Stimulated activated CD8-positive, alpha-beta memory T cell treated with anti-CD3 and anti-CD28 coated beads, Interleukin-4, amount 100 ng/mL, for 24 hours (primary cell): ENCODE measurements around the gene GRK3.
"Not testable (repeated sequence)": the region's sequence is repeated elsewhere in the genome, so short reads cannot be mapped to it uniquely, and the experiment has no call there.

Experiments used
- DNase-seq: peaks from one replicate; pipeline ENCODE4 v3.0.0-alpha.2; 2020; ENCODE audit warnings: low read depth

The GRK3 gene

GRCh38 chr22:25551396-25551795 lies 13.1 kb upstream of the GRK3 start:
- DNase-seq, result no peak

GRCh38 chr22:25552405-25552804 lies 12.1 kb upstream of the GRK3 start:
- DNase-seq, result not testable (repeated sequence)

GRCh38 chr22:25553131-25553530 lies 11.3 kb upstream of the GRK3 start:
- no peak for DNase-seq

GRCh38 chr22:25554238-25554671 lies 10.2 kb upstream of the GRK3 start:
- DNase-seq, result no peak

DNA sequence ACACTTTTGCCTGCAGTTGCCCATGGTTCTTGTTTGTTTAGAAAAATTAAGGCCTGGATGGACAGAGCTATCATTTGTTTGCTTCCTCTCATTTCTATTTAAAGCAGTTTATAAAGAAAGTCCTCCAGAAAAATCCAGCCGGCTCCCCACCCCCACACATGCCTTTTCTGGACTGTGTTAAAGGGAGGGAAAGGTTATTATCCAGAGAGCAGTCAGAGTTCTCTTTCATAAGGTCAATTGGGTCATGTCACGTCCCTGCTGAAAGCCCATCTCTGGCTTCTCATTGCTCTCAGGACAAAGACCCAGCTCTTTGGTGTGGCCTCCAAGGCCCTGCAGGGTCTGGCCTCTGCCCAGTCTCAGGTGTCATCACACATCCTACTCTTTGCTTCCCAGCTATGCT lies 9.8 kb upstream of the GRK3 start:
- no peak for DNase-seq

DNA sequence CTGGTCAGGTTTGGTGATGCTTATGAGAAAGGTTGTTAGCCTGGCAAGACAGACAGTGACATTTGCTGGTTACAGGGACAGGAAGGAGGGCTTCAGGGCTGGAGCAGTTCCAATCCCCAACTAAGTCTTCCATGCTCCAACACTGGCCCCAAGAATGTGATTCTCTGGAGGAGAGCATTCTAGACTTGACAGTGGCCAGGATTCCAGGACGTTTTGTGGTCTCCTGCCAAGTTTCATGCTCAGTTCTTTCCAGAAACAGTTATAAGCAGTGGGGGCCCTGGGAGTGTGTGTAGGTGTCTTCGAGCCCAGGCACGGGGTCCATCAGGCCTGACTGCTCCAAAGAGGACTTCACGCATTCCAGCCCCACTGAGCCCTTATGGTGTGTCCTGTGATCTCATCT lies 8.9 kb upstream of the GRK3 start:
- DNase-seq, result no peak

DNA sequence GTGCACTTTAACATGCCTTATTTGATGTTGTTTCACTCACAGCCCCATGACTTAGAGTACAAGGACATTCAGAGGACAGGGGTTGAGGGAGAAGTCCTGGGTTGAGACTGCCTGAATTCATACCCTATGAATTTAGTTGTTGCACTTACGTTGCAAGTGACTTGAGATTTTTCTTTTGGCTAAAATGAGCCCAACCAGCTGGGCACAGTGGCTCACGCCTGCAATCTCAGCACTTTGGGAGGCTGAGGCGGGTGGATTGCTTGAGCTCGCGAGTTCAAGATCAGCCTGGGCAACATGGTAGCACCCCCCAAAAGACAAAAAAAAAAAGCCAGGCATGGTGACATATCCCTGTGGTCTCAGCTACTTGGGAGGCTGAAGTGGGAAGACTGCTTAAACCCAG lies 7.3 kb upstream of the GRK3 start:
- DNase-seq, result no peak

DNA sequence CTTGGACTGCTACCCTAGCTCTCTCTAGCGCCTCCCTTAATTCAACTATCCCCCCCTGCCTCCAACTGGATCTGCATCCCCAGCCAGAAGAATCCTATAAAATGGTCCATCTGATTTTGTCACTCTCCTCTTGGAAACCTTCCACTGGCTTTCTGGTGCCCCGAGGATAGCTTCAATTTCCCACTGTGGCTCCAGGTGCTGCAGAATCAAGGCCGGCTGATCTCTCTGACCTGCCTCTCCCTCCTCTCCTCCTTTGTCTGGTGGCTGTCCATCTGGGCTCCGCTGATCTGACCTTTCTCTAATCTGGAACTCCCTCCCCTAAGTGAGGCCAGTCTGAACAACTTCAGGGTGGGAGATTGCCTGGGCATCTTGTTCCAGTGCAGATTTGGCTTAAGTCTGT lies 6.1 kb upstream of the GRK3 start:
- no peak for DNase-seq

DNA sequence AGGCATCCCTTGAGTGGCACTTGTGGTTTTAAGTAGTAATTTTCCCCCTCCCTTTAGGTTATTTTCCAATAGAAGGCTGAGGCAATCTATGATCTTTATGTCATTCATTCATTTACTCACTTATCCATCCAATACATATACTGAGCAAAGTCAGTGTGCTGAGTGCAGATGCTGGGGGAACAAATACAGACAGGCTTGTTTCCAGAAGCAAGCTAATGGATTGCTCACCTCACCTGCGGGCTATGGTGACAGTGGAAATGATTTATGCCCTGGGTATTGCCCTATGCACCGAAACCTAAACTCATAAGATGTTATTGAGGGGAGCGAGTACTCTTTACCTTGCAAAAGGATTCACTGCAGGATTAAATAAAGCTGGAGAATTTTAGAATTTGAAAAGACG lies 4.6 kb upstream of the GRK3 start:
- DNase-seq, result not testable (repeated sequence)

GRCh38 chr22:25561182-25561581 lies 3.3 kb upstream of the GRK3 start:
- not testable (repeated sequence) for DNase-seq

GRCh38 chr22:25561927-25562326 lies 2.5 kb upstream of the GRK3 start:
- not testable (repeated sequence) for DNase-seq

- DNase-seq, result not testable (repeated sequence)
These were observed 1.3 kb upstream of the GRK3 start for GRCh38 chr22:25562966-25563760.

DNA sequence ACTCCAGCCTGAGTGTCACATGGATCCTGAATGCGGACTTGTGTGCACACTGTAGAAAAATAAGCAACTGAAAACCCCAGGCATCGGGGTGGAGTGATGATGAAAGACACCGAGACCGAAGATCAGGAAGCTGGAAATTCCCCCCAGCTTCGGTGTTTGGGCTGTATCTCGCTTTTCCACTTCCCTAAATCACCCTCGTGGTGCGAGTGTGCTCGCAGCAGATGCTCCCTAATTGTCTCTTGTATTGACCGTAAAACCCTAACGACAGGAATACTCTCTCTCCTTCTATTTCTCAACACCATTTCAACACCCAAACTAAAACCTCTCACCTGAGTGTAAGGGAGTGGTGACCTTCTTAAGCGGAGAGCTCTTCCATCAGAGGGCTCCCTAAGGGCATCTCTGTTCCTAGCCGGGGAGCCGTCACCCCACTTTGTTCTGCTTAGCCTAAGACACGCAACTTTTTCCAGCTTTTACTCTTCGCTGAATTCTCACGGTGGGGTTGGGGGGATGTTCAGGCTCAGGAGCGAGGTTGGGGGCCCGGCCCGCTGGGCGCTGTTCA lies 635 bp upstream of the GRK3 start:
- peak; percentile 2 for DNase-seq

DNA sequence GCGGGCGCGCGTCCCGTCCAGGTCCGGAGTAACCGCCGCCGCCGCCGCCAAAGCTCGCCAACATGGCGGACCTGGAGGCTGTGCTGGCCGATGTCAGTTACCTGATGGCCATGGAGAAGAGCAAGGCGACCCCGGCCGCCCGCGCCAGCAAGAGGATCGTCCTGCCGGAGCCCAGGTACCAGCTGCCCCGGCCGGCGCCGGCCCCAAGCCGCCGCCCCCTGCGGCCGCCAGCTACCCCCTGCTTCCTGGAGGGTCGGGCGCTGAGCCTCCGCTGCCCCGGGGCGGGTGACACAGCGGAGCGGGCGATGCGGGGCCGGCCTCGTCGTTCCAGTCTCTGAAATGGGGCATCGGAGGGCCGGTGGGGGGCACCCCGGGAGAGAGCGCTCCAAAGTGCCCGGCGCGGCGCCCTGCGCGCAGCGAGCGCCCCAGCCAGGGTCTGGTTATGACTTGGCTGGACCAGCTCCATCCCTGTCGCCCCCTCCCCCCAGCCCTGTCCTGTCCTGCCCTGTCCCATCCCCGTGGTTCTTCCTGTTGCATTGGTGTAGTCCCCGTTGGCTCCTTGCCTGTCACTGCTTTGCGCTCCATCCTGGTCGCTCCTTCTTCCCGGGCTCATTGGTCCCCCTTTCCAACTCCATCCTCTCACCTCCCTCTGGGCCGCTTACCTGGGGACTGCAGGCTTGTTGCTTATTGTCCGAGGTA lies 653 bp downstream of the GRK3 start:
- peak; percentile 1 for DNase-seq

DNA sequence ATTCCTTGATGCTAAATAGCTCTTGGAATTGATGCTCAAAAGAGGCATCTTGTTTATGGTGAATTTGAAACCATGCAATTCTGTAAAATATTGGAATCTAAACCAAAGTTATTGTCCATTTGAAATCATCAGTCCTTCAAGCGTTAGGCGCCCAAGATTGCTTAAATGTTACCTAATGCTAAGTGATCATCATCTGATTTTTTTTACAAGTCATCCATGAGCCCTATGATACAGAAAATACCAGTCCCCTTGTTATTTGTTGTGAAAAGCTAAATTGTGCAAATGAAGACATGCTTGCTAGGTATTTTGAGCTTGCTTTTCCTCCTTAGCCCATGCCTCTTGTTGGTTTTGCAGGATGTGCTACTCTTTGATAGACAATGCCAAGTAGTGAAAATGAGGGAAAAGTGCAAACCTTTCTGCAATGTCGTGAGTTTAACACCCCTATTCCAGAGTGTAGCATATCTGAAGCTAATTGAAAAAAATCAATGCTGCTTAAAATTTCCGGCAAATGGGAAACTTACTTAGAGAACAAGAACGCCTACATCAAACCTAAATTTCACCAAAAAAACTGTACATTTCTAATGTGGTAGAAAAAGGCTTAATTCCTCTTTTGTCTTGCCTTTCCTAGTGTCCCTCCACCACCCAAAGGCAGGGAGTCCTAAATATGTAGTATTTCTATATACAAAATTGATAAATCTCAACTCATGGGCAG lies 1.9 kb downstream of the GRK3 start:
- no peak for DNase-seq

DNA sequence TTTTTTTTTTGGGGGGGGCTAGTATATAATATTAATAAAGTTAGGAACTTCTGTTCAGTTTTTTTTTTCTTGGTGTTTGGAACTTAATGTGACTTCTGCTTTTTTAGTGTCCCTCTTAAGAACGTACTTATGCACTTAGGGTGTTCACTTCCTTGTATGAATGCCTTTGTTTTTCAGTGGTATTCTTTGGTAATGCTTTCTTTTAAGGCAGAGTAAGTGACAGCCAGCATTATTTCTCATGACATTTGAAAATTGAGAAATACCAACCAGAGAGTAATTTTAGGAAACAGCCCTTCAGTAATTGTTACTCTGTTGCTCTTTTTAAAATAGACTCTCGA lies 2.4 kb downstream of the GRK3 start:
- no peak for DNase-seq

DNA sequence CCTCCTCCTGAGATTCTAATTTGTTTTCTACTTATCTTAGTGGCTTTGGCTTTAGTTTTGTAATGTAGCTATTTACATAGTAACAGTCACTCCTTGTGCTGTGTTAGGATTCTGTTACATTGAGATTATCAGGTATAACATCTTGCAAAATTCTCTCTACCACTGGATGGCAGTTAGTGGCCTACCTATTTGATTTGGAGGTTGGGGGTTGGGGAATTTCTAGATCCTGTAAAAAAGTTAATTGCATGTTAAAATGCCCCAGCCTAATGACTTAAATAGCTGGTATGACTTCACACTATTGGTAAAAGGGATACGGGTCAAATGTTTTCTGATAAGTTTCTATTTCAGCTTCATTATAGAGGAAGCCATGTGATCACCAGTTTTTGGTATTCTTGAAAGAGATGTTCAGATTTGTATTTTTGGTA lies 2.8 kb downstream of the GRK3 start:
- DNase-seq, result no peak

DNA sequence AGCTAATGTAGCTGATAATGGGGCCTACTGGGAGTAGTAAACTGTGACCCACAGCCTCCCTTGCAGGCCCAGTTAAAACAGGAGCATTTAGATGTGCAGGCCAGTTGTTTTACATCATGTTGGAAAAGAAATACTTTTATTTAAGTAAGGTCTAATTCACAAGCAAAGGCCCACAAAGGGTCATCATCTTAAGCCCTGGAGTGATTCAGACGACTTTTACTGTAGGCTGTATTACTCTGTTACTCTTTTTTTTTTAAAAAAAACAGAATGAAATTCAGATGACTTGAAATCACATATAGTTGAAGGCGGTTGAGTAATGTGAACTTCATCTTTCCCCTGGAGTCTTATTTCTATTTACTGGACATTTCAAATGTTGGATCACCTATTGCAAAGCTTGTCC lies 3.6 kb downstream of the GRK3 start:
- DNase-seq, result not testable (repeated sequence)

DNA sequence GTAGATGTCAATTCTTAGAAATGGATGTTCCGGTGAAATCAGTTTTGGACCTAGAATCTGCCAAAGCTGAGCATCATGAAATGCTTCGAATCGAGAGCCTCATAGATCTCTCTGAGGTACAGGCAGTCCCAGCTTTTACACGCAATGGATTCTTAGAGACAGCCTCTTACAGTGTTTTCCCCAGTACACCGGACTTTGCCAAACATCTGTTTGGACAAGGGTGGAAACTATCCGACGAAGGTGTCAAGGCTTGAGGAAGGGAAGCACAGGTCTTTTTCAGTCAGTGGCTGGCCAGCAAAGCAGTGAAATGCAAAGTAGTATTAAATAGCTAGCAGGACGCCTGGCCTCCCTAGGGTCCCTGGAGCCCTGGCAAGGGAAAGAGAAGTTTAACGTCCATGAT lies 4.9 kb downstream of the GRK3 start:
- no peak for DNase-seq

DNA sequence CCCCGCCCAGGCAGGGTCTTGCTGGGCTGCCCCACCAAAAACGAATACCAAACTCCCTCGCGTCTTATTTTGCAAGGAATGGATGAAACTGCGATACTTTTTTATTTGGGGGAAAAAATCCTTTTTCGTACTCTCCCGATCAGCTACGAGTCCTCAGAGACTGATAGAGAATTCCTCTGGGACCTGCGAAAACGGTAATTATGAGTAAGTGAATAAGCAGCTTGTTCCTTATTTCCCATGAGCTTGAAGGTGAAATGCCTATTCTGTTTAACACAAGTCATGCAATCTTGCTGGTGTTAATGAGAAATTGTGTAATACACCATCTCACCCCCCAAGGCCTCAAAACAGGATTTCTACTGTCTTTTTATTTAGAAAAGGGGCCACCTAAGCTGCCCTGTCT lies 5.5 kb downstream of the GRK3 start:
- no peak for DNase-seq

DNA sequence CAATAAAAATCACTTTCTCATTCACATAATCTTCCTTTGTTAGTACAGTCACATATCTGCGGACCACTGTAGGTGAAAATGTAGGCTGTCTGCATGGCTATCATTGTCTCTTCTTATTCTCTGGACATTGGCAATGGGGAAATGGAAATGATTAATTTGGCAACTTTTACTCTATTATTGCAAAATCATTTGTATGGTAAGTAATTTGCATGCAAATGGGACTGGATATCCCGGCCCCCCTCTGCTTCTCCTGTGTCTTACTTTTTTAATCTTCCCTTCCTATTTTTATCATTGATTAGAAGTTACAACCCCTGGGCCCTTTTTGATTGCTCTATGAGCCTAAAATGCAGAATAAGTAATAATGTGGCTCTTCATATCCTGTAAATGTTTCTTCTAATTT lies 6.0 kb downstream of the GRK3 start:
- no peak for DNase-seq

- DNase-seq, result not testable (repeated sequence)
These were observed 7.7 kb downstream of the GRK3 start for GRCh38 chr22:25571969-25572707.
